GM21390 (cell line): ENCODE data around the gene MDN1.
"Not testable (repeated sequence)": the region's sequence is repeated elsewhere in the genome, so short reads cannot be mapped to it uniquely, and the experiment has no call there.

ENCODE experiments used
- ATAC-seq: cut with Tn5 transposase; IDR thresholded peaks from one replicate; pipeline ENCODE4 v1.9.1; 2021; ENCODE audit not compliant: unreplicated experiment

Gene MDN1

GRCh38 chr6:89661559-89661958 lies 158.0 kb downstream of the MDN1 start:
- no peak for ATAC-seq

- ATAC-seq: no peak
These were observed 158.6 kb downstream of the MDN1 start for GRCh38 chr6:89660981-89661380.

GRCh38 chr6:89657445-89658158 lies 162.0 kb downstream of the MDN1 start:
- no peak for ATAC-seq

- no peak for ATAC-seq
These were observed 164.5 kb downstream of the MDN1 start for GRCh38 chr6:89655122-89655521.

GRCh38 chr6:89650579-89650978 lies 169.0 kb downstream of the MDN1 start:
- no peak for ATAC-seq

- no peak for ATAC-seq
These were observed 169.9 kb downstream of the MDN1 start for GRCh38 chr6:89649682-89650081.

GRCh38 chr6:89644864-89645263 lies 174.7 kb downstream of the MDN1 start:
- ATAC-seq: no peak

GRCh38 chr6:89643406-89643805 lies 176.2 kb downstream of the MDN1 start:
- ATAC-seq: no peak

GRCh38 chr6:89642956-89643355 lies 176.6 kb downstream of the MDN1 start:
- ATAC-seq: no peak

GRCh38 chr6:89641581-89641980 lies 178.0 kb downstream of the MDN1 start:
- not testable (repeated sequence) for ATAC-seq

- ATAC-seq: no peak
These were observed 178.8 kb downstream of the MDN1 start for GRCh38 chr6:89640804-89641203.

GRCh38 chr6:89638320-89639195 lies 181.0 kb downstream of the MDN1 start, which contains the start of gene LYRM2:
Gene LYRM2, minus strand, starts transcription at chr6:89638747. Its CDS starts 31 bp downstream, at chr6:89638716.
- ATAC-seq: peak; percentile 98

- ATAC-seq: peak; percentile 2
These were observed 181.7 kb downstream of the MDN1 start for GRCh38 chr6:89637960-89638319.

GRCh38 chr6:89636412-89636811 lies 183.2 kb downstream of the MDN1 start:
- not testable (repeated sequence) for ATAC-seq

- ATAC-seq: no peak
These were observed 189.1 kb downstream of the MDN1 start for GRCh38 chr6:89630488-89630887.

- no peak for ATAC-seq
These were observed 195.8 kb downstream of the MDN1 start for GRCh38 chr6:89623749-89624148.

GRCh38 chr6:89619567-89619966 lies 200.0 kb downstream of the MDN1 start:
- ATAC-seq: no peak

- no peak for ATAC-seq
These were observed 201.6 kb downstream of the MDN1 start for GRCh38 chr6:89618026-89618425.

GRCh38 chr6:89616531-89616930 lies 203.1 kb downstream of the MDN1 start:
- no peak for ATAC-seq

- ATAC-seq: no peak
These were observed 203.7 kb downstream of the MDN1 start for GRCh38 chr6:89615882-89616281.

- ATAC-seq: no peak
These were observed 205.8 kb downstream of the MDN1 start for GRCh38 chr6:89613790-89614189.

GRCh38 chr6:89612121-89612520 lies 207.5 kb downstream of the MDN1 start:
- no peak for ATAC-seq
